Measurements from ENCODE around the gene LAPTM5. TPM values are rescaled to one million over a fixed set of nuclear protein-coding genes. Genes with fewer than 3 reads are reported as not detected.

Gene LAPTM5
- total and polyA plus RNA-seq, 2 donors (not counting 3 experiments of a cell fraction or from before 2014, with no cell fraction given) = 83.4 to 95.2 TPM

DNA sequence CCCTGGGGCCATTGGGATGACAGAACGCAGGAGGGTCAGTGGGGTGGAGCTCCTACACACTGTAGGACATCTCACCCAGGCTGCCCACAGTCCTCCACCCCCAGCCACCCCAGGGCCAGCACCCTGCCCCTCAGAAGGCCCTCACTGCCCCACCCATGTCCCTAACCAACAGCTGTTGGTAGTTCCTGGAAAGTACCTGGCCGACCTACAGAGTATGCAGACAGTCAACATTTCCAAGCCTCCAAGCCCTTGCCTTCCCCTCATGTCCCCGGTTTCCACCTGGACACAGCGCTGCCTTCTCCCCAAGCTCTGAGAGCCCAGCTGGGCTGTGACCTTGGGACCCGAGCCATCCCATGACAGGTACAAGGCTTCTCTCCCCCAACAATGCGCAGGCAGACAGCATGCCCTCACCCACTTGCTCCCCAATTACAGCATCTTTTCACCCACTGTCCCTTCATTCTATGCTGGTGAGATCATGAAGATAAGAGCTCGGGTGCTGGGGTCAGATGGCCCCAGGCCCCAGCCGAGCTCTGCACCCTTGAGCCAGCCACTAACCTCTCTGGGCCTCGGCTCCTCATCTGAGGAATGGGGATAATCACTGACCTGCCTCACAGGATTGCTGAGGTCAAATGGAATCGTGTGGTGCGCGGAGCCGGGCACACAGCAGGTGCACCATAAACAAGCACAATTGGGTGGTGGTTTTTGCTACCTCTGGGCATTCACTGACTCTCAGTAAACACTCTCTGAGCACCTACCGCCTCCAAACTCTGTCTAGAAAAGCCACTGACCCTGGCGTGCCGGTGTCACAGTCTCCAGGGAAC is 11.2 kb downstream of the LAPTM5 start:
- dilution Hi-C loops (cut with MboI; ENCODE audit: extremely low pct_ligation_motif_present, low sequenced_read_pairs) = no loop called here
- FAIRE-seq (no peak), DNase-seq (ENCODE audit: low read depth, low spot score) (no peak)
- intact Hi-C loops (cut with micrococcal nuclease) = no loop called here
- Histone ChIP-seq H3K4me3 (replicated peaks in 1 of 3; ENCODE audit: insufficient read depth in 1 of 3, low read depth in 1 of 3, low read length in 3 of 3) (no peak overlapping the region), H3K9ac (replicated peaks; ENCODE audit: extremely low read depth, insufficient read depth, low read length) (no peak overlapping the region), H3K4me1 (ENCODE audit: control insufficient read depth, extremely low read depth, insufficient read depth, low read length) (peaks cover 9% of the 10 kb centered on the region), H3K4me2 (ENCODE audit: insufficient read depth, low read length) (no peak overlapping the region), H3K9me3 (replicated peaks; ENCODE audit: control insufficient read depth, insufficient read depth, low read length) (no peaks in the 10 kb centered on the region), H3K36me3 (ENCODE audit: control insufficient read depth in 2 of 2, extremely low read depth in 1 of 2, insufficient read depth in 2 of 2, low read length in 2 of 2) (no peaks in the 10 kb centered on the region), H3K27me3 (ENCODE audit: control insufficient read depth in 2 of 2, insufficient read depth in 2 of 2, low read length in 2 of 2) (no peaks in the 10 kb centered on the region), H3K79me2 (ENCODE audit: control insufficient read depth, insufficient read depth, low read length) (peaks cover 7% of the 10 kb centered on the region), H4K20me1 (replicated peaks; ENCODE audit: control insufficient read depth, extremely low read depth, insufficient read depth, low read length) (no peaks in the 10 kb centered on the region), H2AFZ (ENCODE audit: low read depth, low read length) (no peak overlapping the region), H3K27ac (ENCODE audit: insufficient read depth, low read depth, low read length) (no peak overlapping the region), H3K9me1 (replicated peaks; ENCODE audit: control insufficient read depth, extremely low read depth, insufficient read depth, low read length) (no peaks in the 10 kb centered on the region)
- POLR2A ChIA-PET = no interaction called here
- no peak for TF ChIP-seq MYC (IDR thresholded peaks at IDR 0.05; ENCODE audit: low read depth, low read length)
- TF ChIP-seq FOS (IDR thresholded peaks at IDR 0.05; ENCODE audit: borderline replicate concordance, insufficient read depth, low read length) = no peak
- no peak for TF ChIP-seq POLR2A (IDR thresholded peaks at IDR 0.05; ENCODE audit: low read depth, low read length)
- no peak for TF ChIP-seq GATA2 (IDR thresholded peaks at IDR 0.05; ENCODE audit: insufficient read depth, insufficient read length, low read depth, low read length)
- no peak for TF ChIP-seq POLR2AphosphoS5 (IDR thresholded peaks at IDR 0.05; ENCODE audit: insufficient read depth, low read depth, low read length)
- TF ChIP-seq, protein P1, sequence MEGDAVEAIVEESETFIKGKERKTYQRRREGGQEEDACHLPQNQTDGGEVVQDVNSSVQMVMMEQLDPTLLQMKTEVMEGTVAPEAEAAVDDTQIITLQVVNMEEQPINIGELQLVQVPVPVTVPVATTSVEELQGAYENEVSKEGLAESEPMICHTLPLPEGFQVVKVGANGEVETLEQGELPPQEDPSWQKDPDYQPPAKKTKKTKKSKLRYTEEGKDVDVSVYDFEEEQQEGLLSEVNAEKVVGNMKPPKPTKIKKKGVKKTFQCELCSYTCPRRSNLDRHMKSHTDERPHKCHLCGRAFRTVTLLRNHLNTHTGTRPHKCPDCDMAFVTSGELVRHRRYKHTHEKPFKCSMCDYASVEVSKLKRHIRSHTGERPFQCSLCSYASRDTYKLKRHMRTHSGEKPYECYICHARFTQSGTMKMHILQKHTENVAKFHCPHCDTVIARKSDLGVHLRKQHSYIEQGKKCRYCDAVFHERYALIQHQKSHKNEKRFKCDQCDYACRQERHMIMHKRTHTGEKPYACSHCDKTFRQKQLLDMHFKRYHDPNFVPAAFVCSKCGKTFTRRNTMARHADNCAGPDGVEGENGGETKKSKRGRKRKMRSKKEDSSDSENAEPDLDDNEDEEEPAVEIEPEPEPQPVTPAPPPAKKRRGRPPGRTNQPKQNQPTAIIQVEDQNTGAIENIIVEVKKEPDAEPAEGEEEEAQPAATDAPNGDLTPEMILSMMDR (IDR thresholded peaks at IDR 0.05; ENCODE audit: extremely low read depth in 1 of 2, insufficient read depth in 1 of 2, low read depth in 1 of 2, low read length in 2 of 2) = no peak
- no peak for TF ChIP-seq JUN (IDR thresholded peaks at IDR 0.05; ENCODE audit: borderline replicate concordance, insufficient read depth, insufficient read length, low read depth)
- no peak for TF ChIP-seq EZH2 (IDR thresholded peaks at IDR 0.05; ENCODE audit: borderline replicate concordance, low read depth, low read length, severe bottlenecking)
- TF ChIP-seq, protein P2, sequence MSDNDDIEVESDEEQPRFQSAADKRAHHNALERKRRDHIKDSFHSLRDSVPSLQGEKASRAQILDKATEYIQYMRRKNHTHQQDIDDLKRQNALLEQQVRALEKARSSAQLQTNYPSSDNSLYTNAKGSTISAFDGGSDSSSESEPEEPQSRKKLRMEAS (IDR thresholded peaks at IDR 0.05; ENCODE audit: insufficient read depth, insufficient read length) = no peak
- BruUV-seq (replicated peaks) = no TSS peak
- CTCF ChIA-PET = interaction anchor here (0.7 to 1.8 kb wide), 5 partner anchors 11 to 37 kb away, joined by 3 to 10 read pairs (median 4); no protein-coding TSS in a partner anchor
